GM10266 (cell line): ENCODE measurements around the gene MOGAT1.
"Not testable (repeated sequence)": the region's sequence is repeated elsewhere in the genome, so short reads cannot be mapped to it uniquely, and the experiment has no call there.

ENCODE experiments used
- DNase-seq: peaks from one replicate; pipeline ENCODE4 v3.0.0; 2012; ENCODE audit errors: extremely low spot score
- TF ChIP-seq, protein P1 (sequence below): IDR thresholded peaks from 2 replicates; pipeline ENCODE4 v1.5.1; 2012; ENCODE audit warnings: mild to moderate bottlenecking, low read depth; ENCODE audit not compliant: control insufficient read depth, insufficient read depth; ENCODE audit errors: missing control alignments

MOGAT1 gene

DNA sequence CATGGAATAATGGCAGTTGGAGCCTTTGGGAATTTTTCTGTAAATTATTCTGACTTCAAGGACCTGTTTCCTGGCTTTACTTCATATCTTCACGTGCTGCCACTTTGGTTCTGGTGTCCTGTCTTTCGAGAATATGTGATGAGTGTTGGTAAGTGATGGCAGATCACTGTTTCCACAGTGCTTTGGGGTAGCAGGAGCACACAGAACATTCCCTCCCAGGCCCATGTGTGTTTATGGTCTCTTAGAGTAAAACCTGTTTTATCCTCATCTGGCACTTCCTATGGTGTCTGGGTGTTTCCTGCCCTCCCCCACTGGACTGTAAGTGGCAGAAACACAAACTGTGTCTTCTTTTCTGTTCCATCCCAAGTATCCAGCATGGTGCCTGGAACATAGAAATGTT is 17.9 kb downstream of the MOGAT1 start:
- TF ChIP-seq, protein P1, sequence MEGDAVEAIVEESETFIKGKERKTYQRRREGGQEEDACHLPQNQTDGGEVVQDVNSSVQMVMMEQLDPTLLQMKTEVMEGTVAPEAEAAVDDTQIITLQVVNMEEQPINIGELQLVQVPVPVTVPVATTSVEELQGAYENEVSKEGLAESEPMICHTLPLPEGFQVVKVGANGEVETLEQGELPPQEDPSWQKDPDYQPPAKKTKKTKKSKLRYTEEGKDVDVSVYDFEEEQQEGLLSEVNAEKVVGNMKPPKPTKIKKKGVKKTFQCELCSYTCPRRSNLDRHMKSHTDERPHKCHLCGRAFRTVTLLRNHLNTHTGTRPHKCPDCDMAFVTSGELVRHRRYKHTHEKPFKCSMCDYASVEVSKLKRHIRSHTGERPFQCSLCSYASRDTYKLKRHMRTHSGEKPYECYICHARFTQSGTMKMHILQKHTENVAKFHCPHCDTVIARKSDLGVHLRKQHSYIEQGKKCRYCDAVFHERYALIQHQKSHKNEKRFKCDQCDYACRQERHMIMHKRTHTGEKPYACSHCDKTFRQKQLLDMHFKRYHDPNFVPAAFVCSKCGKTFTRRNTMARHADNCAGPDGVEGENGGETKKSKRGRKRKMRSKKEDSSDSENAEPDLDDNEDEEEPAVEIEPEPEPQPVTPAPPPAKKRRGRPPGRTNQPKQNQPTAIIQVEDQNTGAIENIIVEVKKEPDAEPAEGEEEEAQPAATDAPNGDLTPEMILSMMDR = no peak

DNA sequence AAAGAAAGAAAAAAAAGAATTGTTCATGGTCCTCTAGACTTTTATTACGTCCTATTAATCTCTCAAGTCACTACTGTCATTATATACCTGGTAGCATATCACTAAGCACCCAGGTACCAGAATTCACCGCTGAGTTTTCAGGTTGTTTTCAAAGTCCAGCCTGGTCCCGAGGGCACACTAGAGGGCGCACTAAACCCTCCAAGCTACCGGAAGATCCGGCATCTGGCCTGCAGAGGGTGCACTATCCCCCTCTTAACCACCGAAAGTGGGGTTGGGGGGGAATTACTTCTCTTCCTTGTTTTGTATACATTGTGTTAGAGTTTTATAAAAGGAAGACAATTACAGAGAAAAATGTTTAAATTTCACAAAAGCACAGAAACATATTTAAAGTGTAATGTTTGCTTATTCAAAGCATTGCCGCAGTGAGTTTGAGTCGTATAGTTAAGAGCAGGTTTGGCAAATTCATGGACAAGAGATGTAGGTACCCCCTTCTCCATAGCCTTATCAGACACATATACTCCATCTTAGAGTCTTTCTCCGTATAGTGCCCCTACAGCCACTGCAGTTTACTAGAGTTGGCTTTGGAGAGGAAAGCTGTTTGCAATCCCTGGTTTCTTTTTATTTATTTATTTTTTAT is 19.2 kb downstream of the MOGAT1 start:
- TF ChIP-seq, protein P1 = peak; percentile 99
- peak; percentile 85 for DNase-seq

More for the DNA sequence above, 17.9 kb downstream of the MOGAT1 start:
- no peak for DNase-seq

DNA sequence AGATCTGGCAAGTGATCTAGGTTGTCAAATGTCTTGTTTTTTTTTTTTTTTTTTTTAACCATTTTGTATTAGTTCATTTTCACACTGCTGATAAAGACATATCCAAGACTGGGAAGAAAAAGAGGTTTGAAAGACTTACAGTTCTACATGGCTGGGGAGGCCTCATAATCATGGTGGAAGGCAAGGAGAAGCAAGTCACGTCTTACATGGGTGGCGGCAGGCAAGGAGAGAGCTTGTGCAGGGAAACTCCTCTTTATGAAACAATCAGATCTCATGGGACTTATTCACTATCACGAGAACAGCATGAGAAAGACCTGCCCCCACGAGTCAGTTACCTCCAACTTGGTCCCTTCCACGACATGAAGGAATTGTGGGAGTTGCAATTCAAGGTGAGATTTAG is 22.0 kb downstream of the MOGAT1 start:
- not testable (repeated sequence) for DNase-seq

DNA sequence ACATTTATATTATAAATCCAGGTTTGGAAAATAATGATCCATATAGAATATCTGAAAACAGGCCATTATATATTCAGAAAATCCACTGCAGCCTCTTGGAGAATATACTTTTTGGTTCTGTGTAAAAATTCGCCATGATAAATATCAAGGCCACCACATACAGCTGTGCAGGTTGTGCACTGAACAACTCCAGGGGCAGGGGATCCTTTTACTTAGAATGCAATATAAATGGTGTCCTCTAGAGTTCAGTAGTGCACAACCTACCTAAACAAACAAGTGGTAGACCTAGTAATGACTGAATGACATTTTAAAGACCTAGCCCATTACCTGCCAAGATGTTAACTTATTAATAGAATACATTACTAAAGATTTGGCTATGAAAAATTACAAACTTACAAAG is 22.4 kb downstream of the MOGAT1 start:
- TF ChIP-seq, protein P1 = no peak
- no peak for DNase-seq

DNA sequence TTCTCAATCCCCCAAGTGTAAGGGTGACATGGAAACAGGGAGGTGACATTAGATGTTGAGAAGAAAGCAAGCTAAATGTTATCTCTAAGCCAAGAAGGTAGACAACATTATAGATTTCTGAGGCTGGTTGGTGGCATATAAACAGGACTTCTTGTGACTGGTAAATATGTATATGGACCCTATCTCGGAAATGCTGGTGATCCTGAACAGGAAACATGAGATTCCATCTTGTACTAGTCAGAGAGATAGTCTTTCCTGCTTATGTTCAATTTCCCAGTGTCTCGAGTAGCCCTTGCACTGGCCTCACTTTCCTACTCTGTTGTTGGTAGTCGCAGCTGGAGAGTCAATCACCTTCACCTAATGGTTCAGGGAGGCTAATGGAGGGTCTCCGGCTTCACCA is 26.8 kb downstream of the MOGAT1 start:
- DNase-seq = no peak
- TF ChIP-seq, protein P1 = no peak

DNA sequence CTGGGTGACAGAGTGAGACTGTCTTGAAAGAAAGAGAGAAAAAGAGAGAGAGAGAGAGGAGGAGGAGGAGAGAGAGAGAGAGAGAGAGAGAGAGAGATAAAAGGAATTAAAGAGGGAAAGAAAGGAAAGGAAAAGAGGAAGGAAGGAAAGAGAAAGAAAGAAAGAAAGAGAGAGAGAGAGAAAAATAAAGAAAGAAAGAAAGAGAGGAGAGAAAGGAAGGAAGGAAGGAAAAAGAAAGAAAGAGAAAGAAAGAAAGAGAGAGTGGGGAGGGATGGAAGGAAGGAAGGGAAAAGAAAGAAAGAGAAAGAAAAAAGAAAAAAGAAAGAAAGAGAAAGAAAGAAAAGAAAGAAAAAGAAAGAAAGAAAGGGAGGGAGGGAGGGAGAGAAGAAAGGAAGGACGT is 29.8 kb downstream of the MOGAT1 start:
- TF ChIP-seq, protein P1 = no peak

DNA sequence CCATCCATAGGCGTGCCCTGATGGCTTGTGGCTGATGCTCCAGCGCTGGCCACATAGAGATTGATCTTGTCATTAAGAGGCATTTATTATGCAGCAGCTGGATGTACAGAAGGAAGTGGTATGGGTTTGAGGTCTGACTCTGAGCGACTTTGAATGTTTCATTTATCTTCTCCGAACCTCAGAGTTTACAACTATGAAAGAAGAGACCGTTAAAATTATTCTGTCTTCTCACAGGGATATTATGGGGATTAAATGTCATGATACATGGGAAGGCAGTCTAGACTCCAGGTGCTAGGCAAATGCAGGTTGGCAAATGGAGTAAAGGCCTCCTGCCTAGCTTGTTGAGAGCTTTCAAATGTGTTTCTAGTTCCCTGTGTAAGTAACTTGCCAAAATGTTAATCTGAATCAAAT is 30.3 kb downstream of the MOGAT1 start:
- TF ChIP-seq, protein P1 = no peak
- DNase-seq = no peak

More for the DNA sequence above, 29.8 kb downstream of the MOGAT1 start:
- no peak for DNase-seq

DNA sequence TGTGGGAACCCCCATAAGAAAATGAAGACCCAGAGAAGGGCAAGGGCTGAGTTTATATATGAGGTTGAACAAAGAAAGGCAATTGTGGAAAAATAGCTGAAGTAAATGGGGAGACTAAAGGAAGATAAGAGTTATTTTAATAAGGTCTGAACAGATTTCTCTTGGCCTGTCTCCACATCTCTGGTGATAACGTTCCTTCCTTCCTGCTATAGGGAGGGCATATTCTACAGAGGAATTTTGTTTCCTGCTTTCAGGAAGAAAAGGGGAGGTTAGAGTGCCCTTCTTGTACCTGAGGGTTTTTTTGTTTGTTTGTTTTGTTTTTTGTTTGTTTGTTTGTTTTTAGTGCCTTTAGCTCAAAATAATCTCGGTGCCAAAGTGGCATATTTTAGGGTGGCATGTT is 31.6 kb downstream of the MOGAT1 start:
- TF ChIP-seq, protein P1 = no peak
- DNase-seq = no peak
